Cardiac muscle cell (in vitro differentiated cells and primary cell): ENCODE data around the gene AGTPBP1. TPM values are rescaled to one million over a fixed set of nuclear protein-coding genes. Genes with fewer than 3 reads are reported as not detected.
A peak's percentile ranks its signal among the peaks of the same experiment; 100 is the strongest.

ENCODE experiments used
- DNase-seq, 2 donors: peaks; one replicate each; pipeline versions ENCODE4 v3.0.0 to v3.0.0-alpha.2; 2010 to 2017; ENCODE audit warnings: low read depth in 1 of 2, low spot score in 1 of 2
- H3K27ac ChIP-seq: fragments of 200-600 bp; sonication (generic); 2 replicates; pipeline ENCODE4 v1.5.1; 2016
- H3K27me3 ChIP-seq: fragments of 200-600 bp; sonication (generic); 2 replicates; pipeline ENCODE4 v1.6.0; 2016; ENCODE audit warnings: control low read depth
- H3K36me3 ChIP-seq: fragments of 200-600 bp; sonication (generic); 2 replicates; pipeline ENCODE4 v1.5.1; 2016; ENCODE audit warnings: control low read depth
- H3K4me1 ChIP-seq: fragments of 200-600 bp; sonication (generic); 2 replicates; pipeline ENCODE4 v1.8.1; 2017; ENCODE audit warnings: low read depth, mild to moderate bottlenecking, mixed run types
- H3K4me3 ChIP-seq: fragments of 200-600 bp; sonication (generic); 2 replicates; pipeline ENCODE4 v1.5.1; 2016; ENCODE audit warnings: mild to moderate bottlenecking
- H3K9me3 ChIP-seq: fragments of 200-600 bp; sonication (generic); 2 replicates; pipeline ENCODE4 v1.5.1; 2017; ENCODE audit warnings: low read depth, mild to moderate bottlenecking, control low read depth
- CTCF ChIP-seq: IDR thresholded peaks from 2 replicates; pipeline ENCODE4 v1.5.1; 2012; ENCODE audit warnings: low read depth, mild to moderate bottlenecking, low read length
- polyA plus RNA-seq: library from polyadenylated mRNA; unstranded; fragments of >200 nt; fragmentation: Nextera tagmentation; extraction: Ambion mirVana; gene quantifications from 2 replicates; pipeline ENCODE4 v1.2.1, GENCODE V29; 2016
- total RNA-seq: library from RNA; depleted of rRNA; stranded (reverse); fragments of >200 nt; gene quantifications from 2 replicates; pipeline ENCODE4 v1.2.3, GENCODE V29; 2016

The AGTPBP1 gene
- total and polyA plus RNA-seq, 2 experiments from 2014 or later, result 15.0 to 30.5 TPM

- peaks cover 2% of the 10 kb centered on the region for H3K36me3 ChIP-seq
- H3K4me3 ChIP-seq, result no peak overlapping the region
- no peaks in the 10 kb centered on the region for H3K4me1 ChIP-seq
- no peaks in the 10 kb centered on the region for H3K27me3 ChIP-seq
- no peaks in the 10 kb centered on the region for H3K9me3 ChIP-seq
- no peak for DNase-seq
- H3K27ac ChIP-seq, result no peak overlapping the region
- no peak for TF ChIP-seq CTCF
Observed at GRCh38 chr9:85676790-85677189, 65.0 kb downstream of the AGTPBP1 start.

GRCh38 chr9:85667374-85667773 is 74.4 kb downstream of the AGTPBP1 start:
- H3K9me3 ChIP-seq, result no peaks in the 10 kb centered on the region
- H3K27ac ChIP-seq, result no peak overlapping the region
- TF ChIP-seq CTCF, result no peak
- no peaks in the 10 kb centered on the region for H3K4me1 ChIP-seq
- DNase-seq, result no peak
- peaks cover 8% of the 10 kb centered on the region for H3K36me3 ChIP-seq
- H3K4me3 ChIP-seq, result no peak overlapping the region
- H3K27me3 ChIP-seq, result no peaks in the 10 kb centered on the region

GRCh38 chr9:85666086-85666485 is 75.7 kb downstream of the AGTPBP1 start:
- Histone ChIP-seq H3K4me1 (no peaks in the 10 kb centered on the region), H3K36me3 (peaks cover 8% of the 10 kb centered on the region), H3K27ac (no peak overlapping the region), H3K27me3 (no peaks in the 10 kb centered on the region), H3K9me3 (no peaks in the 10 kb centered on the region), H3K4me3 (no peak overlapping the region)
- no peak for TF ChIP-seq CTCF
- DNase-seq, result no peak

GRCh38 chr9:85662573-85662972 is 79.2 kb downstream of the AGTPBP1 start:
- H3K4me1 ChIP-seq, result no peaks in the 10 kb centered on the region
- H3K36me3 ChIP-seq, result peaks cover 4% of the 10 kb centered on the region
- no peak for TF ChIP-seq CTCF
- H3K27ac ChIP-seq, result no peak overlapping the region
- peak in 1 of 2 donors; percentile 10 for DNase-seq
- no peaks in the 10 kb centered on the region for H3K27me3 ChIP-seq
- H3K4me3 ChIP-seq, result no peak overlapping the region
- H3K9me3 ChIP-seq, result no peaks in the 10 kb centered on the region

GRCh38 chr9:85658716-85659115 is 83.0 kb downstream of the AGTPBP1 start:
- no peak for DNase-seq
- Histone ChIP-seq H3K9me3 (no peaks in the 10 kb centered on the region), H3K27me3 (no peaks in the 10 kb centered on the region), H3K36me3 (no peaks in the 10 kb centered on the region), H3K4me3 (no peak overlapping the region), H3K4me1 (no peaks in the 10 kb centered on the region), H3K27ac (no peak overlapping the region)
- TF ChIP-seq CTCF, result no peak

GRCh38 chr9:85653153-85653552 is 88.6 kb downstream of the AGTPBP1 start:
- no peak for DNase-seq
- Histone ChIP-seq H3K4me1 (no peaks in the 10 kb centered on the region), H3K9me3 (no peaks in the 10 kb centered on the region), H3K27me3 (no peaks in the 10 kb centered on the region), H3K36me3 (no peaks in the 10 kb centered on the region), H3K4me3 (no peak overlapping the region), H3K27ac (no peak overlapping the region)
- no peak for TF ChIP-seq CTCF
